CD14-positive monocyte (primary cell): Measurements from ENCODE around the gene PLBD2. TPM values are rescaled to one million over a fixed set of nuclear protein-coding genes. Genes with fewer than 3 reads are reported as not detected.

Source experiments
- DNase-seq, 3 donors: peaks; one replicate each; pipeline ENCODE4 v3.0.0-alpha.2; 2011 to 2022
- H2AFZ ChIP-seq: 2 replicates; pipeline ENCODE4 v1.6.0; 2012; ENCODE audit warnings: mild to moderate bottlenecking, low read depth, low read length, inconsistent platforms; ENCODE audit not compliant: insufficient read depth, poor library complexity, severe bottlenecking
- H3K27ac ChIP-seq, 2 donors: 1 replicate in 1 of 2; 2 replicates in 1 of 2; pipeline ENCODE4 v1.5.1; 2012 to 2013; ENCODE audit warnings: low read length in 2 of 2, control low read depth in 1 of 2, inconsistent platforms in 1 of 2, low read depth in 1 of 2, mild to moderate bottlenecking in 1 of 2
- H3K27me3 ChIP-seq, 2 donors: one replicate each; pipeline versions ENCODE4 v1.6.0 to v1.6.1; 2011 to 2013; ENCODE audit warnings: low read length in 2 of 2; ENCODE audit not compliant: control insufficient read depth in 2 of 2, insufficient read depth in 2 of 2
- H3K36me3 ChIP-seq, 2 donors: replicated peaks in 1 of 2; 1 replicate in 1 of 2; 2 replicates in 1 of 2; pipeline versions ENCODE4 v1.5.1 to v1.6.1; 2012 to 2013; ENCODE audit warnings: low read length in 2 of 2, control low read depth in 1 of 2, inconsistent platforms in 1 of 2, mild to moderate bottlenecking in 1 of 2; ENCODE audit not compliant: insufficient read depth in 2 of 2, control insufficient read depth in 1 of 2
- H3K4me1 ChIP-seq, 2 donors: 1 replicate in 1 of 2; 2 replicates in 1 of 2; pipeline versions ENCODE4 v1.5.1 to v1.6.1; 2012 to 2013; ENCODE audit warnings: low read length in 2 of 2, control low read depth in 1 of 2, inconsistent platforms in 1 of 2, mild to moderate bottlenecking in 1 of 2, moderate library complexity in 1 of 2; ENCODE audit not compliant: insufficient read depth in 2 of 2, control insufficient read depth in 1 of 2
- H3K4me2 ChIP-seq: replicated peaks from 2 replicates; pipeline ENCODE3; 2012; ENCODE audit warnings: low read length, moderate library complexity, mild to moderate bottlenecking; ENCODE audit not compliant: poor library complexity, severe bottlenecking; ENCODE audit errors: extremely low read depth
- H3K4me3 ChIP-seq, 3 experiments: fragments of 200-600 bp in 1 of 3; sonication (generic) in 1 of 3; replicated peaks in 1 of 3; 1 replicate in 2 of 3; 2 replicates in 1 of 3; pipeline ENCODE4 v1.5.1; 2011 to 2013; ENCODE audit warnings: low read length in 3 of 3, mild to moderate bottlenecking in 3 of 3, control low read depth in 2 of 3, low read depth in 2 of 3, inconsistent platforms in 1 of 3, moderate library complexity in 1 of 3
- H3K79me2 ChIP-seq: 2 replicates; pipeline ENCODE4 v1.6.0; 2012; ENCODE audit warnings: mild to moderate bottlenecking, control low read depth, inconsistent platforms, low read length, moderate library complexity; ENCODE audit not compliant: insufficient read depth
- H3K9ac ChIP-seq: 2 replicates; pipeline ENCODE4 v1.6.0; 2017; ENCODE audit warnings: low read length, mild to moderate bottlenecking; ENCODE audit not compliant: insufficient read depth, poor library complexity, severe bottlenecking
- H3K9me3 ChIP-seq, 2 donors: replicated peaks in 1 of 2; 1 replicate in 1 of 2; 2 replicates in 1 of 2; pipeline versions ENCODE4 v1.5.1 to v1.6.1; 2012 to 2013; ENCODE audit warnings: low read length in 2 of 2, control low read depth in 1 of 2; ENCODE audit not compliant: control insufficient read depth in 1 of 2, insufficient read depth in 1 of 2
- H4K20me1 ChIP-seq: 2 replicates; pipeline ENCODE4 v1.6.0; 2012; ENCODE audit warnings: mild to moderate bottlenecking, low read length, control low read depth, moderate library complexity; ENCODE audit not compliant: insufficient read depth
- H3K27ac Mint-ChIP-seq, 7 donors: one replicate each; pipeline ENCODE4 v1.8.0; 2020; ENCODE audit warnings: mild to moderate bottlenecking in 7 of 7, mixed read lengths in 7 of 7, moderate library complexity in 6 of 7, inconsistent platforms in 2 of 7
- H3K27me3 Mint-ChIP-seq, 3 donors: one replicate each; pipeline ENCODE4 v1.8.0; 2021 to 2022; ENCODE audit warnings: low read depth in 3 of 3, mild to moderate bottlenecking in 3 of 3, mixed read lengths in 3 of 3, moderate library complexity in 3 of 3, inconsistent platforms in 1 of 3
- H3K36me3 Mint-ChIP-seq, 2 donors: one replicate each; pipeline ENCODE4 v1.8.0; 2020; ENCODE audit warnings: mixed read lengths in 2 of 2, inconsistent platforms in 1 of 2, mild to moderate bottlenecking in 1 of 2
- H3K4me1 Mint-ChIP-seq: one replicate; pipeline ENCODE4 v1.8.0; 2020; ENCODE audit warnings: mild to moderate bottlenecking, mixed read lengths
- H3K4me3 Mint-ChIP-seq, 2 donors: one replicate each; pipeline ENCODE4 v1.8.0; 2020; ENCODE audit warnings: mild to moderate bottlenecking in 2 of 2, mixed read lengths in 2 of 2, moderate library complexity in 1 of 2
- H3K9me3 Mint-ChIP-seq, 7 donors: one replicate each; pipeline ENCODE4 v1.8.0; 2020 to 2022; ENCODE audit warnings: mixed read lengths in 7 of 7, mild to moderate bottlenecking in 6 of 7, moderate library complexity in 6 of 7, inconsistent platforms in 2 of 7
- CTCF ChIP-seq: fragments of 200-600 bp; IDR thresholded peaks from one replicate; pipeline ENCODE4 v1.8.0; 2022; ENCODE audit warnings: antibody characterized with exemption, mild to moderate bottlenecking
- WGBS: methylation state at CpG from one replicate; pipeline ENCODE4 v1.1.5; 2013; ENCODE audit warnings: missing lambda C conversion rate; ENCODE audit not compliant: insufficient coverage; 5-methylcytosine and 5-hydroxymethylcytosine counted together
- intact Hi-C, 2 donors: fragments of 100-400 bp; cut with micrococcal nuclease; formaldehyde crosslinking; loops; one replicate each; pipeline versions ENCODE4 v1.15.0 to v1.15.1; 2023
- polyA plus RNA-seq, 3 donors: library from polyadenylated mRNA; depleted of rRNA in 1 of 3; unstranded in 2 of 3; stranded (reverse) in 1 of 3; fragments of 300-500 nt in 2 of 3; fragments of >200 nt in 1 of 3; fragmentation: Illumina TruSeq in 2 of 3; gene quantifications; 1 replicate in 2 of 3; 2 replicates in 1 of 3; pipeline ENCODE4 v1.2.3, GENCODE V29; 2012 to 2021

Gene PLBD2
- polyA plus RNA-seq, 3 donors, result 8.5 to 12.4 (median 8.8) TPM

- peaks cover 0 to 4% (median 0%) of the 10 kb centered on the region in 7 donors for H3K9me3 Mint-ChIP-seq
- H3K36me3 Mint-ChIP-seq, result peaks cover 0 to 2% of the 10 kb centered on the region in 2 donors
- no peaks in the 10 kb centered on the region for H3K27me3 ChIP-seq
- no peak overlapping the region for H2AFZ ChIP-seq
- H3K27me3 Mint-ChIP-seq, result peaks cover 0 to 5% (median 0%) of the 10 kb centered on the region in 3 donors
- H3K9ac ChIP-seq, result no peak overlapping the region
- no peak overlapping the region for H3K4me2 ChIP-seq
- peaks cover 32 to 43% of the 10 kb centered on the region in 2 donors for H3K4me1 ChIP-seq
- no peak overlapping the region for H3K4me3 ChIP-seq
- WGBS, result 52% methylated on average over 4 of the region's 11 CpGs
- peak overlapping the region in 1 of 7 donors; percentile 18 for H3K27ac Mint-ChIP-seq
- no peaks in the 10 kb centered on the region for H4K20me1 ChIP-seq
- no peak for TF ChIP-seq CTCF
- H3K4me1 Mint-ChIP-seq, result peaks cover 33% of the 10 kb centered on the region
- no peaks in the 10 kb centered on the region for H3K79me2 ChIP-seq
- intact Hi-C loops, result no loop called here
- no peaks in the 10 kb centered on the region for H3K9me3 ChIP-seq
- H3K4me3 Mint-ChIP-seq, result no peak overlapping the region
- peak in 2 of 3 donors; percentile 38 to 66 for DNase-seq
- no peaks in the 10 kb centered on the region for H3K36me3 ChIP-seq
- H3K27ac ChIP-seq, result no peak overlapping the region
Observed at GRCh38 chr12:113413488-113413939, 55.1 kb downstream of the PLBD2 start.

GRCh38 chr12:113414519-113415038, 56.2 kb downstream of the PLBD2 start:
- Mint-ChIP-seq H3K27me3 (peaks cover 0 to 5% (median 0%) of the 10 kb centered on the region in 3 donors), H3K4me1 (peaks cover 38% of the 10 kb centered on the region), H3K4me3 (peak overlapping the region in 1 of 2 donors; percentile 41), H3K27ac (peak overlapping the region in 6 of 7 donors; percentile 3 to 99 (median 97)), H3K36me3 (peaks cover 0 to 2% of the 10 kb centered on the region in 2 donors), H3K9me3 (peaks cover 0 to 4% (median 0%) of the 10 kb centered on the region in 7 donors)
- Histone ChIP-seq H3K79me2 (no peaks in the 10 kb centered on the region), H3K9me3 (no peaks in the 10 kb centered on the region), H3K4me1 (peaks cover 31 to 44% of the 10 kb centered on the region in 2 donors), H4K20me1 (no peaks in the 10 kb centered on the region), H3K4me2 (no peak overlapping the region), H3K36me3 (no peaks in the 10 kb centered on the region), H3K4me3 (no peak overlapping the region), H3K27ac (no peak overlapping the region), H3K9ac (no peak overlapping the region), H3K27me3 (no peaks in the 10 kb centered on the region), H2AFZ (no peak overlapping the region)
- no peak for DNase-seq
- WGBS, result 95% methylated on average over 9 of the region's 9 CpGs
- TF ChIP-seq CTCF, result no peak
- intact Hi-C loops, result no loop called here
